GM13976 (cell line): ENCODE measurements around the gene GMPR.

Experiments used
- DNase-seq: peaks from one replicate; pipeline ENCODE4 v3.0.0; 2012; ENCODE audit warnings: low spot score
- in situ Hi-C: fragments of 300-500 bp; cut with MboI; formaldehyde crosslinking; loops from one replicate; pipeline ENCODE4 v1.12.0; 2022; ENCODE audit warnings: low sequenced_read_pairs, mixed read lengths, inconsistent platforms; ENCODE audit not compliant: unreplicated experiment
- TF ChIP-seq, protein P1 (sequence below): IDR thresholded peaks from 2 replicates; pipeline ENCODE4 v1.5.1; 2012; ENCODE audit warnings: borderline replicate concordance, mild to moderate bottlenecking; ENCODE audit not compliant: insufficient read depth; ENCODE audit errors: extremely low read depth, missing control alignments, control extremely low read depth

GMPR gene

DNA sequence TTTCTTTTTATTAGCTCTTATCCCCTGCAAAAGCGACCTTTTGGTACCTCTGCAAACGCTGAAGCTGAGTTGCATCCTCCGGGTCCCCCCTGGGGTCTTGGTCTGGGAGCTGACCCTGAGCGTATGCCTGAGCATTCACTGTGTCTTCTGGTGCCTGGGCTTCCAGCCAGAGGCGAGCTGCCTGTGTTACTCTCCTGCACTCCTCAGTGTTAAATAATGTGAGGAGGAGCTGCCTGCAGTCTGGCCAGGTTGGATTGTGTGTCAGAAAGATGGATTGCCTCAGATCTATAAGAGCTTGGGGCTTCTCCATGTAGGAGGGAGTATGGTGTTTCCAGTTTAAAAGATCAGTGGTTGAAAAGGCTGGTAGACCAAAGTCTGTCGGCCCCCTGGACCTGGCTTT lies 8.7 kb upstream of the GMPR start:
- in situ Hi-C loops: no loop called here
- DNase-seq: no peak
- TF ChIP-seq, protein P1, sequence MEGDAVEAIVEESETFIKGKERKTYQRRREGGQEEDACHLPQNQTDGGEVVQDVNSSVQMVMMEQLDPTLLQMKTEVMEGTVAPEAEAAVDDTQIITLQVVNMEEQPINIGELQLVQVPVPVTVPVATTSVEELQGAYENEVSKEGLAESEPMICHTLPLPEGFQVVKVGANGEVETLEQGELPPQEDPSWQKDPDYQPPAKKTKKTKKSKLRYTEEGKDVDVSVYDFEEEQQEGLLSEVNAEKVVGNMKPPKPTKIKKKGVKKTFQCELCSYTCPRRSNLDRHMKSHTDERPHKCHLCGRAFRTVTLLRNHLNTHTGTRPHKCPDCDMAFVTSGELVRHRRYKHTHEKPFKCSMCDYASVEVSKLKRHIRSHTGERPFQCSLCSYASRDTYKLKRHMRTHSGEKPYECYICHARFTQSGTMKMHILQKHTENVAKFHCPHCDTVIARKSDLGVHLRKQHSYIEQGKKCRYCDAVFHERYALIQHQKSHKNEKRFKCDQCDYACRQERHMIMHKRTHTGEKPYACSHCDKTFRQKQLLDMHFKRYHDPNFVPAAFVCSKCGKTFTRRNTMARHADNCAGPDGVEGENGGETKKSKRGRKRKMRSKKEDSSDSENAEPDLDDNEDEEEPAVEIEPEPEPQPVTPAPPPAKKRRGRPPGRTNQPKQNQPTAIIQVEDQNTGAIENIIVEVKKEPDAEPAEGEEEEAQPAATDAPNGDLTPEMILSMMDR: no peak

DNA sequence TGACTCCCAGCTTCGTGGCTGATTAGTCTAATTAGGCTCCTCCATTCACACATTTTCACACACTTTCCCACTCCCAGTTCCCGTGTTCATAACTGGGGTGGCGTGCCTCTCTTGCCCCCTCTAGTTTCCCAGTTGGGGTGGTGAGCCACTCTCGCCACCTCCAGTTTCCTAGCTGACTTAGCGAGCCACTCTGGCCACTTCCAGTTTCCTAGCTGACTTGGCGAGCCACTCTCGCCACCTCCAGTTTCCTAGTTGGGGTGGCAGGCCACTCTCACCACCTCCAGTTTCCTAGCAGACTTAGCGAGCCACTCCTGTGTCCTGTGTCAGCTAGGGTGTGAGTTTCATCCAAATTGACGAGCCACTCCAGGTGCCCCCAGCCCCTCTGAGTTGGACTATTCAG lies 7.4 kb upstream of the GMPR start:
- TF ChIP-seq, protein P1: no peak
- in situ Hi-C loops: no loop called here

DNA sequence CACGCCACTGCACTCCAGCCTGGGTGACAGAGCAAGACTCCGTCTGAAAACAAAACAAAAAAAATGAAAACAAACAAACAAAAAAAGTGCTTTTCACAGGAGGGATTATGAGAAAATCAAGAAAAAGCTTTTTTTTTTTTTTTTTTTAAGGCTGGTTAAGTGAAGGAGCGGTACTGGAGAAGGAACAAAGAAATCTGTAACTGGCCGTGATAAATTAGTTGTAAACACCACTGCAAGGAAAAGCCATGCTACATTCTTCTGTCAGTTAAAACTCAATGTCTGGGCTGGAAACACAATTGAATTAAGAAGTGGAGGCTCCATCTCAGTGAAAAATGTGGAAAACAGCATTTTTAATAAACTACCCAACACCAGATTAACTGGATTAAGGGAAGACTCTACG lies 6.3 kb upstream of the GMPR start:
- in situ Hi-C loops: no loop called here
- DNase-seq: no peak
- TF ChIP-seq, protein P1: no peak

More for the DNA sequence above, 7.4 kb upstream of the GMPR start:
- DNase-seq: no peak

DNA sequence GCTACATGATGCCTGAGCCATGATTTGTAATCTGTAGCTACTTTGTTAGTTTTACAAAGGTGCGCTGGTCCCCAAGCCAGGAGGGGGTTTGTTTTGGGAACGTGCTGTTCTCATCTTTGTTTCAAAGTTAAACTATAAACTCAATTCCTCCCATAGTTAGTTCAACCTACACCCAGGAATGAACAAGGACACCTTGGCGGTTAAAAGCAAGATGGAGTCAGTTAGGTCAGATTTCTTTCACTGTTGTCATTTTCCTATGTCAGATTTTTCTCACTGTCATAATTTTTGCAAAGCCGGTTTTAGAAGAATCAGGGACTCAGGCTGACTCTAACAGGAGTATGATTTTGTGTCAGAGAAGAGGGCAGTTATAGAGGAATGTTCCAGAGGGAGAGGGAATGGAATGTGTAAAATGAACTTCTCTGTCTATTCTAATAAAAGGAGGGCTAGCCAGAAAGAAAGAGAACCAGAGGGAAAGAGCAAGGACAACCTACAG lies 2.3 kb upstream of the GMPR start:
- no peak for DNase-seq
- in situ Hi-C loops: no loop called here
- TF ChIP-seq, protein P1: no peak

DNA sequence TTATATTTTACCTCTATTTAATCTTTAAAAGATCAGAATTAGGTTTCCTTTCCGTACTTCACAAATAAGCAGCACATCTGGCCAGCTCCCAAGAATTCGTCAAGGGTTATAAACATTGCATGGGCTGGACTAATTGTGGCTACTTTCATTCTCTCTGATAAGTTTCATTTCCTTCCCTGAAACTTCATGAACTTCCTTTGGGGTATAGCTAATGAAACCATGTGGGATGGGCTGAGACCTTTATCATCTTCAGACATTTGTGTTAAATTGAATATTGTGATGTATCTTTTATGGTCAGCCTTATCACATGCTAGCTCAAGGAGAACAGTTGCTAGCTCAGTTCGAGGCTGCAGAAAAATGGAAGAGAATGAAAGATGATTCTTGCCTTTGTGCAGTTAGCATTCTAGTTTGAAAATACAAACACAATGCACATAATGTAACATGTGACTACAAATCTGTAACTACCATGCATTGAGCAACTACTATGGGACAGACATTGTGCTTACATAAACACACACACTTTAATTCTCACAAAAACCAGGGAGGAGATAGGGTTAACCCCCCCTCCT lies 1.7 kb upstream of the GMPR start:
- TF ChIP-seq, protein P1: no peak
- in situ Hi-C loops: no loop called here
- DNase-seq: peak; percentile 46

DNA sequence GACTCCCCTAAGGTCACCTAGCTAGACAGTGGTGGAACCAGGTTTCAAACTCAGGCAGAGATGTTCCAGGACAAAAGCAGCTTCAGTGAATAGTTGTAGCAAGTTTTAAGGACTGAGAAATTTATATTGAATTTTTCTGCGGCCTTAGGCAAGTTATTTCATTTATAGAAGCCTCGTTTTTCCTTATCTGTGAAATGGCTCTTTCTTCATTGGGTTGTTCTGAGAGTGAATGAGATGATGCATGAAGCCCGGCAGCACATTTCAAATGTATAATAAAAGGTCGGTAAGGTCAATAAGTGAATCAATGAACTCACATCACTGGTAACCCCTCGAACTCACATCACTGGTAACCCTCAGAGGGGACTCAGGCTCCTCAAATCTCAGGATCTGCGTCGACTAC lies 1.1 kb upstream of the GMPR start:
- TF ChIP-seq, protein P1: no peak
- DNase-seq: no peak
- in situ Hi-C loops: no loop called here
